Measurements from ENCODE around the gene IFTAP.
A peak's percentile ranks its signal among the peaks of the same experiment; 100 is the strongest.
"Not testable (repeated sequence)": the region's sequence is repeated elsewhere in the genome, so short reads cannot be mapped to it uniquely, and the experiment has no call there.

The IFTAP gene

GRCh38 chr11:36594316-36594989, at the start of gene IFTAP:
Gene IFTAP, plus strand, starts transcription at chr11:36594502. Its CDS starts 15,602 bp downstream, at chr11:36610104.
- no peak for DNase-seq (ENCODE audit: low read depth)

GRCh38 chr11:36550385-36551115, 43.8 kb upstream of the IFTAP start:
- DNase-seq (ENCODE audit: low read depth), result no peak

GRCh38 chr11:36557390-36557789, 36.9 kb upstream of the IFTAP start:
- not testable (repeated sequence) for DNase-seq (ENCODE audit: low read depth)

GRCh38 chr11:36557991-36558390, 36.3 kb upstream of the IFTAP start:
- no peak for DNase-seq (ENCODE audit: low read depth)

- no peak for DNase-seq (ENCODE audit: low read depth)
Observed at GRCh38 chr11:36558571-36559413, 35.5 kb upstream of the IFTAP start.

GRCh38 chr11:36564376-36565030, 29.8 kb upstream of the IFTAP start:
- no peak for DNase-seq (ENCODE audit: low read depth)

GRCh38 chr11:36565031-36565610, 29.2 kb upstream of the IFTAP start:
- peak; percentile 29 for DNase-seq (ENCODE audit: low read depth)

- DNase-seq (ENCODE audit: low read depth), result no peak
Observed at GRCh38 chr11:36566407-36567053, 27.8 kb upstream of the IFTAP start.

- DNase-seq (ENCODE audit: low read depth), result no peak
Observed at GRCh38 chr11:36567694-36568093, 26.6 kb upstream of the IFTAP start, which contains the start of gene RAG1. Gene RAG1, plus strand, starts transcription at chr11:36568007. Its CDS starts 5,298 bp downstream, at chr11:36573305.

- no peak for DNase-seq (ENCODE audit: low read depth)
Observed at GRCh38 chr11:36569095-36569494, 25.2 kb upstream of the IFTAP start.

GRCh38 chr11:36574486-36574885, 19.8 kb upstream of the IFTAP start:
- no peak for DNase-seq (ENCODE audit: low read depth)

GRCh38 chr11:36577373-36577772, 16.9 kb upstream of the IFTAP start:
- DNase-seq (ENCODE audit: low read depth), result no peak

GRCh38 chr11:36577859-36578258, 16.4 kb upstream of the IFTAP start:
- DNase-seq (ENCODE audit: low read depth), result no peak

- DNase-seq (ENCODE audit: low read depth), result no peak
Observed at GRCh38 chr11:36578458-36578857, 15.8 kb upstream of the IFTAP start.

GRCh38 chr11:36581536-36581935, 12.8 kb upstream of the IFTAP start:
- no peak for DNase-seq (ENCODE audit: low read depth)

GRCh38 chr11:36583667-36584066, 10.6 kb upstream of the IFTAP start:
- DNase-seq (ENCODE audit: low read depth), result no peak

- no peak for DNase-seq (ENCODE audit: low read depth)
Observed at GRCh38 chr11:36586543-36586942, 7.8 kb upstream of the IFTAP start.

- no peak for DNase-seq (ENCODE audit: low read depth)
Observed at GRCh38 chr11:36588099-36588498, 6.2 kb upstream of the IFTAP start.

- no peak for DNase-seq (ENCODE audit: low read depth)
Observed at GRCh38 chr11:36590513-36590912, 3.8 kb upstream of the IFTAP start.

GRCh38 chr11:36591433-36591832, 2.9 kb upstream of the IFTAP start:
- no peak for DNase-seq (ENCODE audit: low read depth)

GRCh38 chr11:36596880-36597279, 2.6 kb downstream of the IFTAP start:
- no peak for DNase-seq (ENCODE audit: low read depth)

All from CMK (cell line).